Measurements from ENCODE around the gene DGCR2. TPM values are rescaled to one million over a fixed set of nuclear protein-coding genes. Genes with fewer than 3 reads are reported as not detected.
A peak's percentile ranks its signal among the peaks of the same experiment; 100 is the strongest.
"Not testable (repeated sequence)": the region's sequence is repeated elsewhere in the genome, so short reads cannot be mapped to it uniquely, and the experiment has no call there.

DGCR2 gene
- total and polyA plus RNA-seq, 4 donors: 19.7 to 43.5 (median 32.2) TPM

DNA sequence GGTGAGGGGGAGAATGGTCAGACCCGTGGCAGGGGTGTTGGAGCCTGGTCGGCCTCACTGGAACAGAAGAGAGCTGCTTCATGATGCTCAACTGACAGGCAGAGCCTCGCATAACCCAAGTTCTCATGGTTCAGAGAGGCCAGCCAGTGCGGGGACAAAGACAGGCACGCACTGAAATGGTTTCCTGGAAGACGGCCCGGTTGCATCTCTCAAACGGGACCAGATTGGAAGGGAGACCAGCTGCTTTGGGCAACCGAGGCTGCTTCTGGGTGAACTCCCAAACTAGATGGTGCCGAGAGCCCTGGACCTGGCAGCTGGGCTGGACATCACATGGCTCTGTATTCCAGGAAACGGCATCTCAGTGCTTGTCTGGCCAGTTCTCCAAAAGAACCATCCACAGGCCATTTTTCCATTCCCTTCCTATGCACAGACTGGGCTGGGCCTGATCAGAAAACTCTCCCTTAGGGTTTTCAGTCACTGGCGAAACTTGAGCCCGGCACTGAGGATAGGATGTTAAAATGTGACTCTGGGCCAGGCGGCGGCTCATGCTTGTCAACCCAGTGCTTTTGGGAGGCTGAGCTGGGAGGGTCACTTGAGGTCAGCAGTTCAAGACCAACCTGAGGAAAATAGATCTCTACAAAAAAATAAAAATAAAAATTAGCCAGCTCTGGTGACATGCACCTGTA is 106.0 kb downstream of the DGCR2 start:
- Histone ChIP-seq H3K4me3 (ENCODE audit: low read length in 2 of 2) (no peak overlapping the region), H3K27me3 (ENCODE audit: control insufficient read depth in 1 of 2, insufficient read depth in 2 of 2, low read length in 1 of 2) (no peaks in the 10 kb centered on the region), H3K36me3 (ENCODE audit: control insufficient read depth in 1 of 2, insufficient read depth in 2 of 2, low read length in 1 of 2) (no peaks in the 10 kb centered on the region), H3K4me1 (ENCODE audit: control insufficient read depth in 1 of 2, insufficient read depth in 2 of 2, low read length in 2 of 2) (no peaks in the 10 kb centered on the region), H3K27ac (ENCODE audit: low read depth in 1 of 2, low read length in 2 of 2) (no peak overlapping the region), H3K9me3 (ENCODE audit: control insufficient read depth, low read length) (no peaks in the 10 kb centered on the region)
- WGBS, 2 donors: 78 to 80% methylated on average over 15 of the region's 15 CpGs
- DNase-seq: peak in 1 of 2 donors; percentile 56
- intact Hi-C loops (cut with DNase I): no loop called here
- no peak for ATAC-seq (ENCODE audit: low FRiP score)

DNA sequence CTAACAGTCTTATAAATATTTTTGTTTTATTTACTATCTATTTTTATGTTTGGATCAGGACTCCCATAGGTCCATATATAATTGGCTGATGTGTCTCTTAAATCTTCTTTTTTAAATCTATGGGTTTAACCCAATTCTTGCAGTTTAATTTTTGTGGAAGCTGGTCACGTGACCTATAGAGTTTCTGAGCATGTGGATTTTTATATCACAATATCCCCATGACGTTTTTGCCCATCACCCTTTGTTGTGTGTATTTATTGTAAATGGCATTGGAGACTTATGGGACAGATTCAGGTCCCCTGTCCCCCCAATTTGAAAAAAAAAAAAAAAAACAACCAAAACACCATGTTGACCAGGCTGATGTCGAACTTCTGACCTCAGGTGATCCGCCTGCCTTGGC is 107.3 kb downstream of the DGCR2 start:
- Histone ChIP-seq H3K36me3 (ENCODE audit: control insufficient read depth in 1 of 2, insufficient read depth in 2 of 2, low read length in 1 of 2) (no peaks in the 10 kb centered on the region), H3K27ac (ENCODE audit: low read depth in 1 of 2, low read length in 2 of 2) (no peak overlapping the region), H3K27me3 (ENCODE audit: control insufficient read depth in 1 of 2, insufficient read depth in 2 of 2, low read length in 1 of 2) (no peaks in the 10 kb centered on the region), H3K9me3 (ENCODE audit: control insufficient read depth, low read length) (no peaks in the 10 kb centered on the region), H3K4me3 (ENCODE audit: low read length in 2 of 2) (no peak overlapping the region), H3K4me1 (ENCODE audit: control insufficient read depth in 1 of 2, insufficient read depth in 2 of 2, low read length in 2 of 2) (no peaks in the 10 kb centered on the region)
- ATAC-seq (ENCODE audit: low FRiP score): no peak
- 72 to 78% methylated on average over 4 of the region's 4 CpGs for WGBS, 2 donors
- intact Hi-C loops (cut with DNase I): no loop called here
- DNase-seq: no peak

DNA sequence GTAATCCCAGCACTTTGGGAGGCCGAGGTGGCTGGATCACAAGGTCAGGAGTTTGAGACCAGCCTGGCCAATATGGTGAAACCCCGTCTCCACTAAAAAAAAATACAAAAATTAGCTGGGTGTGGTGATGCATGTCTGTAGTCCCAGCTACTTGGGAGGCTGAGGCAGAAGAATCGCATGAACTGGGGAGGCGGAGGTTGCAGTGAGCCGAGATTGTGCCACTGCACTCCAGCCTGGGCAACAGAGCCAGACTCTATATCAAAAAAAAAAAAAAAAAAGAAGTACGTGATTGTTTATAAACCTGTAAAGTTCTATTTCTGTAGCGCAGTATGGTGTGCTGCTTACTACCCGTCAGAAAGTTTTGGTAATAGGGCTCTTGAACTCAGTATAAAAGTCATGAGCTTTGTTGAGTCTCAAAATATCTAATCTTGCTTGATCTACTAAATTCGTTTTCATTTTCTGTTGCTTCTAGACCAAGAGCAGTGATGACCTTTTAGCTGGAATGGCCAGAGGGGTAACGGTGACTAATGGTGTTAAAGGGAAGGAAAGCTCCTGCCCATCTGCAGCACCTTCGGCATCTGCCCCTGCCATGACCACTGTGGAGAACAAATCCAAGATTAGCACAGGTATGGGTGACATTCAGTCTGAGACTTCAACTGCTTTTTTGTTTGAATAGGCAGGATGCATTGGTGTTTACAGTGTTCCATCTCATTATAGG is 108.2 kb downstream of the DGCR2 start:
- ATAC-seq (ENCODE audit: low FRiP score); H3K4me3 ChIP-seq (ENCODE audit: low read length in 2 of 2); intact Hi-C loops (cut with DNase I); H3K36me3 ChIP-seq (ENCODE audit: control insufficient read depth in 1 of 2, insufficient read depth in 2 of 2, low read length in 1 of 2); H3K9me3 ChIP-seq (ENCODE audit: control insufficient read depth, low read length); H3K27ac ChIP-seq (ENCODE audit: low read depth in 1 of 2, low read length in 2 of 2); H3K27me3 ChIP-seq (ENCODE audit: control insufficient read depth in 1 of 2, insufficient read depth in 2 of 2, low read length in 1 of 2); H3K4me1 ChIP-seq (ENCODE audit: control insufficient read depth in 1 of 2, insufficient read depth in 2 of 2, low read length in 2 of 2): not testable (repeated sequence)
- WGBS, 2 donors: 79 to 86% methylated on average over 11 of the region's 11 CpGs
- peak in 1 of 2 donors; percentile 32 for DNase-seq

- H3K4me1 ChIP-seq (ENCODE audit: control insufficient read depth in 1 of 2, insufficient read depth in 2 of 2, low read length in 2 of 2); H3K9me3 ChIP-seq (ENCODE audit: control insufficient read depth, low read length); H3K36me3 ChIP-seq (ENCODE audit: control insufficient read depth in 1 of 2, insufficient read depth in 2 of 2, low read length in 1 of 2); H3K27ac ChIP-seq (ENCODE audit: low read depth in 1 of 2, low read length in 2 of 2); ATAC-seq (ENCODE audit: low FRiP score); H3K27me3 ChIP-seq (ENCODE audit: control insufficient read depth in 1 of 2, insufficient read depth in 2 of 2, low read length in 1 of 2); intact Hi-C loops (cut with DNase I); H3K4me3 ChIP-seq (ENCODE audit: low read length in 2 of 2): not testable (repeated sequence)
- peak in 1 of 2 donors; percentile 13 for DNase-seq
- 96 to 97% methylated on average over 7 of the region's 7 CpGs for WGBS, 2 donors
Measured at GRCh38 chr22:19013411-19013810, 108.8 kb downstream of the DGCR2 start.

DNA sequence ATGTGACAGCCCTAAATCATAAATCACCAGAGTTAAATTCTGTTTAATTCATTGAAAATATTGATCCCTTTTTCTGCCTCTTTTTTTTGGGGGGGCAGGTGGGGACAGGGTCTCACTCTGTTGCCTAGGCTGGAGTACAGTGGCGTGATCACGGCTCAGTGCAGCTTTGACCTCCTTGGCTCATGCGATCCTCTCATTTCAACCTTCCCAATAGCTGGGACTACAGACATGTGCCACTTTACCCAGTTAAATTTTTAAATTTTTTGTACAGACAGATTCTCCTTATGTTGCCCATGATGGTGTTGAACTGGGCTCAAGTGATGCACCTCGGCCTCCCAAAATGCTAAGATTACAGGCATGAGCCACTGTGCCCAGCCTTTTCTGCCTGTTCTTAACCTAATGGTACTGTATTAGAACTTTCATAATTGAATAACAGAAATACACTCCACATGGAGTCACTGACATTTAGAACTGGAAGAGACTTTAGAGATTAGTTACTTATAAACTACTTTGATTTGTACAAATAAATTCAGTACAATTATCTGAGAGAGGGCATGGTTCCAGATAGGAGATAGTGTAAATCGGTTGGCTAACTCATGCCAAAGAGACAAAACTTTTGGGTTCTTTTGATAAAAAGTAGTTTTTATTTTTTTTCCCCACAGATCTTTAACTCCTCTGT is 109.8 kb downstream of the DGCR2 start:
- Histone ChIP-seq H3K4me1 (ENCODE audit: control insufficient read depth in 1 of 2, insufficient read depth in 2 of 2, low read length in 2 of 2) (no peaks in the 10 kb centered on the region), H3K27ac (ENCODE audit: low read depth in 1 of 2, low read length in 2 of 2) (no peak overlapping the region), H3K4me3 (ENCODE audit: low read length in 2 of 2) (no peak overlapping the region), H3K9me3 (ENCODE audit: control insufficient read depth, low read length) (no peaks in the 10 kb centered on the region), H3K27me3 (ENCODE audit: control insufficient read depth in 1 of 2, insufficient read depth in 2 of 2, low read length in 1 of 2) (no peaks in the 10 kb centered on the region), H3K36me3 (ENCODE audit: control insufficient read depth in 1 of 2, insufficient read depth in 2 of 2, low read length in 1 of 2) (no peaks in the 10 kb centered on the region)
- intact Hi-C loops (cut with DNase I): no loop called here
- WGBS, 2 donors: 74 to 76% methylated on average over 5 of the region's 5 CpGs
- DNase-seq (no peak), ATAC-seq (ENCODE audit: low FRiP score) (no peak)

- ATAC-seq (ENCODE audit: low FRiP score); intact Hi-C loops (cut with DNase I); H3K36me3 ChIP-seq (ENCODE audit: control insufficient read depth in 1 of 2, insufficient read depth in 2 of 2, low read length in 1 of 2); H3K9me3 ChIP-seq (ENCODE audit: control insufficient read depth, low read length); H3K4me3 ChIP-seq (ENCODE audit: low read length in 2 of 2); H3K4me1 ChIP-seq (ENCODE audit: control insufficient read depth in 1 of 2, insufficient read depth in 2 of 2, low read length in 2 of 2); H3K27ac ChIP-seq (ENCODE audit: low read depth in 1 of 2, low read length in 2 of 2); H3K27me3 ChIP-seq (ENCODE audit: control insufficient read depth in 1 of 2, insufficient read depth in 2 of 2, low read length in 1 of 2): not testable (repeated sequence)
- DNase-seq: peak in 1 of 2 donors; percentile 25
- 93% methylated on average over 9 of the region's 9 CpGs for WGBS, 2 donors
Measured at GRCh38 chr22:19011611-19012010, 110.6 kb downstream of the DGCR2 start.

GRCh38 chr22:19011075-19011474 is 111.1 kb downstream of the DGCR2 start:
- intact Hi-C loops (cut with DNase I): no loop called here
- H3K4me1 ChIP-seq (ENCODE audit: control insufficient read depth in 1 of 2, insufficient read depth in 2 of 2, low read length in 2 of 2): no peaks in the 10 kb centered on the region
- WGBS, 2 donors: 63% methylated on average over 2 of the region's 2 CpGs
- no peak for DNase-seq
- no peaks in the 10 kb centered on the region for H3K27me3 ChIP-seq (ENCODE audit: control insufficient read depth in 1 of 2, insufficient read depth in 2 of 2, low read length in 1 of 2)
- H3K4me3 ChIP-seq (ENCODE audit: low read length in 2 of 2): no peak overlapping the region
- no peaks in the 10 kb centered on the region for H3K36me3 ChIP-seq (ENCODE audit: control insufficient read depth in 1 of 2, insufficient read depth in 2 of 2, low read length in 1 of 2)
- H3K9me3 ChIP-seq (ENCODE audit: control insufficient read depth, low read length): no peaks in the 10 kb centered on the region
- ATAC-seq (ENCODE audit: low FRiP score): no peak
- H3K27ac ChIP-seq (ENCODE audit: low read depth in 1 of 2, low read length in 2 of 2): no peak overlapping the region

DNA sequence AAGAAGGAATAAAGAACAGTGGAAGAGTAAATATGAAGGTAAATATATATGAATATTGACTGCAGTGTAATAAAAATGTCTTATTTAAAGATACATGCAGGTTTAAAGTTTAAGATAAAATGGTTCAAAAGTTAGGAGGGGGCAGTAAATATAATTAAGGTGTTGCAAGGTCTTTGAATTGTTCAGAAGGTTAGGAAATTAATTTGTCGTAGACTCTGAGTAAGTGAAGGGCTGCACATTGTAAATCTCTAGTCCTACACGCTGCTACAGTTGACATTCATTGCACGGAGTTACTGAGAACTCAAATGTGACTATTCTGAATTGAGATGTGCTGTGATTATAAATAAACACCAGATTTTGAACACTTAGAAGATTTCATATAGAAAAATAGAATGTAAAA is 116.3 kb downstream of the DGCR2 start:
- DNase-seq: no peak
- no peaks in the 10 kb centered on the region for H3K4me1 ChIP-seq (ENCODE audit: control insufficient read depth in 1 of 2, insufficient read depth in 2 of 2, low read length in 2 of 2)
- H3K36me3 ChIP-seq (ENCODE audit: control insufficient read depth in 1 of 2, insufficient read depth in 2 of 2, low read length in 1 of 2): no peaks in the 10 kb centered on the region
- no peak overlapping the region for H3K4me3 ChIP-seq (ENCODE audit: low read length in 2 of 2)
- 78 to 85% methylated on average over 3 of the region's 3 CpGs for WGBS, 2 donors
- H3K27me3 ChIP-seq (ENCODE audit: control insufficient read depth in 1 of 2, insufficient read depth in 2 of 2, low read length in 1 of 2): no peaks in the 10 kb centered on the region
- ATAC-seq (ENCODE audit: low FRiP score): no peak
- no peak overlapping the region for H3K27ac ChIP-seq (ENCODE audit: low read depth in 1 of 2, low read length in 2 of 2)
- intact Hi-C loops (cut with DNase I): no loop called here
- H3K9me3 ChIP-seq (ENCODE audit: control insufficient read depth, low read length): no peaks in the 10 kb centered on the region
